ENCODE measurements around the gene PABPN1L.
"Not testable (repeated sequence)": the region's sequence is repeated elsewhere in the genome, so short reads cannot be mapped to it uniquely, and the experiment has no call there.

Gene PABPN1L

GRCh38 chr16:88900662-88901052 lies 34.2 kb upstream of the PABPN1L start:
- no peak for DNase-seq

- DNase-seq = no peak
These were observed 33.6 kb upstream of the PABPN1L start for GRCh38 chr16:88899901-88900661.

GRCh38 chr16:88897696-88898425 lies 31.4 kb upstream of the PABPN1L start:
- DNase-seq = no peak

- no peak for DNase-seq
These were observed 30.0 kb upstream of the PABPN1L start for GRCh38 chr16:88896238-88897070.

GRCh38 chr16:88895335-88895734 lies 28.9 kb upstream of the PABPN1L start:
- DNase-seq = no peak

- no peak for DNase-seq
These were observed 28.3 kb upstream of the PABPN1L start for GRCh38 chr16:88894681-88895300.

- DNase-seq = not testable (repeated sequence)
These were observed 27.8 kb upstream of the PABPN1L start for GRCh38 chr16:88894266-88894665.

- DNase-seq = no peak
These were observed 26.9 kb upstream of the PABPN1L start for GRCh38 chr16:88893127-88893968.

GRCh38 chr16:88892065-88892464 lies 25.6 kb upstream of the PABPN1L start:
- no peak for DNase-seq

- DNase-seq = no peak
These were observed 24.6 kb upstream of the PABPN1L start for GRCh38 chr16:88891083-88891482.

GRCh38 chr16:88889702-88890352 lies 23.4 kb upstream of the PABPN1L start:
- DNase-seq = not testable (repeated sequence)

- DNase-seq = no peak
These were observed 22.3 kb upstream of the PABPN1L start for GRCh38 chr16:88888461-88889387.

- DNase-seq = no peak
These were observed 21.6 kb upstream of the PABPN1L start for GRCh38 chr16:88888057-88888456.

- DNase-seq = no peak
These were observed 20.5 kb upstream of the PABPN1L start for GRCh38 chr16:88886845-88887521.

- no peak for DNase-seq
These were observed 20.0 kb upstream of the PABPN1L start for GRCh38 chr16:88886420-88886844.

GRCh38 chr16:88885693-88886280 lies 19.3 kb upstream of the PABPN1L start:
- DNase-seq = no peak

- no peak for DNase-seq
These were observed 18.3 kb upstream of the PABPN1L start for GRCh38 chr16:88884569-88885271.

- DNase-seq = no peak
These were observed 17.5 kb upstream of the PABPN1L start for GRCh38 chr16:88883946-88884345.

Data from suppressor macrophage treated with lipopolysaccharide for 1 hour (primary cell).